ENCODE measurements around the gene GAPDH. TPM values are rescaled to one million over a fixed set of nuclear protein-coding genes. Genes with fewer than 3 reads are reported as not detected.
A peak's percentile ranks its signal among the peaks of the same experiment; 100 is the strongest.

Gene GAPDH
- polyA plus RNA-seq, 2 of the 4 experiments (the other 2 are of a cell fraction) = 6,463 to 10,036 TPM

DNA sequence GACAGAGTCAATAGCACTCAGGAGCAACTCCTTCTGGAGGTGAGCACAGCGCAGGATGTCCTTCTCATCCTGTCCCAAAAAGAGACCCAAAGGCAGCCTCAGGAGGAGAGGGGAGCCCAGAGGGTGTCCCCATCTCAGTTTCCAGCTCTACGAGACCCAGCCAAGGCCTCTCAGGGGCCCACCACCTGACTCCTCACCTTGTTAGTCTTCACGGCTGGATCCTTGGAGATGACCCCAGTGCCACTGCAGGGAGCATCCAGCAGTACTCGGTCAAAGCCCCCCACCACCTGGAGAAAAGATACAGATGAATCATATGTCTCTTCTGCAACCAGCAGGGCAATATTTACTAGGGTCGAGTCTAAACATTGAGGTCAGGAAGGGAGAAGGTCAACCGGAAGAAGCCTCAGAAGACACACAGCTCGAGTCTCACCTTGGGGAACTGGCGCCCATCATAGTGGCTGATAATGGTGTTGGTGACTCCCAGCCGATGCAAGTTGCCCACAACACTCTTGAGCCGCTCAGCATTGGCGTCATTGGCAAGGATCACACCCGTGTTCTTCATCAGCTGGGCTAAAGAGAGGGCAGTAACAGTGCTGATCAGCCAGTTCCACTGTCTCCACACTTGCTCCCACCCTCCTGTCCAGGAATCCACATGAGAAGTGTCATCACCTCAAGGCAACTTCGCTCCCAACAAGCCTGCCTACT lies 26.3 kb downstream of the GAPDH start (continued):
- TF ChIP-seq, protein P1, sequence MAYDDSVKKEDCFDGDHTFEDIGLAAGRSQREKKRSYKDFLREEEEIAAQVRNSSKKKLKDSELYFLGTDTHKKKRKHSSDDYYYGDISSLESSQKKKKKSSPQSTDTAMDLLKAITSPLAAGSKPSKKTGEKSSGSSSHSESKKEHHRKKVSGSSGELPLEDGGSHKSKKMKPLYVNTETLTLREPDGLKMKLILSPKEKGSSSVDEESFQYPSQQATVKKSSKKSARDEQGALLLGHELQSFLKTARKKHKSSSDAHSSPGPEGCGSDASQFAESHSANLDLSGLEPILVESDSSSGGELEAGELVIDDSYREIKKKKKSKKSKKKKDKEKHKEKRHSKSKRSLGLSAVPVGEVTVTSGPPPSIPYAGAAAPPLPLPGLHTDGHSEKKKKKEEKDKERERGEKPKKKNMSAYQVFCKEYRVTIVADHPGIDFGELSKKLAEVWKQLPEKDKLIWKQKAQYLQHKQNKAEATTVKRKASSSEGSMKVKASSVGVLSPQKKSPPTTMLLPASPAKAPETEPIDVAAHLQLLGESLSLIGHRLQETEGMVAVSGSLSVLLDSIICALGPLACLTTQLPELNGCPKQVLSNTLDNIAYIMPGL (CRISPR knock-in tag; IDR thresholded peaks at IDR 0.05; ENCODE audit: borderline replicate concordance) = no peak
- no peak for TF ChIP-seq RARB (CRISPR knock-in tag; IDR thresholded peaks at IDR 0.05)
- TF ChIP-seq SMC3 (IDR thresholded peaks at IDR 0.05) = no peak
- TF ChIP-seq JUNB (IDR thresholded peaks at IDR 0.05) = no peak

DNA sequence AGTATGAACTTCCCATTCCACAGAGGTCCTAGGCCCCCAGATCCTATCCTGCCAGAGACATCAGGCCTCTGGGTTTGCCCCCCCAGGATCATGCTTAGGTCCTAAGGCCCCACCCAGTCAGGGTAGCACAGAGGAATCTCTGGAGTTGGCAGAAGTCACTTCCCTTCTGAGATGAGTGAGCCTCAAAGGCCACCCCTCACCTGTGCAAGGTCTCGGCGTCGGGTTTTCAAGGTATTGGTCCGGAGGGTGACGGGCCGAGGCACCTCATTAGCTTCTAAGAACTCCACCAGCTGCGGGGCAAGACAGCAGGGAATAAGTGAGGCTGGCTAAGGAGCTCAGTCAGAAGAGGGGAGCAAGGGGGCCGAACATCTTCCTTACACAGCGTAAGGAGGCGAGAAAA lies 28.6 kb downstream of the GAPDH start:
- no peak overlapping the region for H3K4me3 ChIP-seq
- ATAC-seq (no peak), FAIRE-seq (no peak), DNase-seq (ENCODE audit: low read depth in 1 of 2, low spot score in 1 of 2) (no peak)
- ChIA-PET POLR2A (interaction anchor here (0.7 kb wide), 1 partner anchor 14 kb away, joined by 3 read pairs; no protein-coding TSS in a partner anchor), CTCF (interaction anchor here (0.6 to 24.1 kb wide), 12 partner anchors 10 to 575 kb away, joined by 3 to 491 read pairs (median 4); partner anchors contain the start of genes GAPDH and IFFO1)
- H3K4me1 ChIP-seq = peaks cover 6% of the 10 kb centered on the region; the same call in 2 of the 3 replicates
- H3K27ac ChIP-seq = no peak overlapping the region
- WGBS (ENCODE audit: missing lambda C conversion rate) = 93% methylated on average over 10 of the region's 10 CpGs
- H3K9me3 ChIP-seq = no peaks in the 10 kb centered on the region
- no peak overlapping the region for H3K4me2 ChIP-seq
- TF ChIP-seq RARB (CRISPR knock-in tag; IDR thresholded peaks at IDR 0.05) = no peak
- TF ChIP-seq, protein P2, sequence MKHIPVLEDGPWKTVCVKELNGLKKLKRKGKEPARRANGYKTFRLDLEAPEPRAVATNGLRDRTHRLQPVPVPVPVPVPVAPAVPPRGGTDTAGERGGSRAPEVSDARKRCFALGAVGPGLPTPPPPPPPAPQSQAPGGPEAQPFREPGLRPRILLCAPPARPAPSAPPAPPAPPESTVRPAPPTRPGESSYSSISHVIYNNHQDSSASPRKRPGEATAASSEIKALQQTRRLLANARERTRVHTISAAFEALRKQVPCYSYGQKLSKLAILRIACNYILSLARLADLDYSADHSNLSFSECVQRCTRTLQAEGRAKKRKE (CRISPR knock-in tag; IDR thresholded peaks at IDR 0.05; ENCODE audit: low read depth) = no peak

DNA sequence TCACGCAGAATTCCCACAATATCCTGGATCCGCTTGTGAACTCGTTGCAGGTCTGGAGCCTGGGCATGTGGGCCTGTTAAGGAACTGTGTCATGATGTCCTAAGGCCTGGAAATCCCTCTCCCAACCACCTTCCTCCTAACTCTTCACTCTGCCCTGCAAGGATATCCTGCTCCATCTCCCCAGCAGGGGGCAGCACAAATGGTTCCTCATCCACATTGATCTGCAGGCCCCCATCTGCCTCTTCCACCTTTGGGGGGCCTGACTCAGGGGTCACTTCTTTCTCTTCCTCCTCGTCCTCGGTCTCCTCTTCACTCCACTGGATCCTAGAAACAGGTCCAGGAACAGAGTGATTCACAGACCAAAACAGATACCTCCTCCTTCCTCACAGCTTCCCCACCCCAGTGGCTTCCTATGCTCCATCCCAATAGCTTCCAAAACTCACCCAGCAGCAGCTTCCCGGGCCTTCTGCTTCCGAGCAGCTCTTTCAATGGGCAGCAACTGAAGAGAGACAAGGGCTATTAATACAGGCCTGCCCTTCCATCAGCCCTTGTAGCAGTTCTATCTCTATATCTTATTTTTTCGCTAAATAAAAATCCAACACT lies 29.2 kb downstream of the GAPDH start:
- no peak overlapping the region for H3K27ac ChIP-seq
- ATAC-seq (peak; percentile 55 to 64; a peak in 4 of 6 replicates), DNase-seq (ENCODE audit: low read depth in 1 of 2, low spot score in 1 of 2) (peak; percentile 65 to 69), FAIRE-seq (no peak)
- H3K4me2 ChIP-seq = no peak overlapping the region
- peaks cover 6% of the 10 kb centered on the region; the same call in 2 of the 3 replicates for H3K4me1 ChIP-seq
- TF ChIP-seq RCOR1 (IDR thresholded peaks at IDR 0.05; ENCODE audit: low read depth, low read length) (0 out of 2 replicates have a peak, but pooled peaks have one; percentile 29), NFE2L2 (conservative IDR thresholded peaks at IDR 0.05; ENCODE audit: low read length) (no peak), SMC3 (IDR thresholded peaks at IDR 0.05) (peak; percentile 45), RAD21 (conservative IDR thresholded peaks at IDR 0.05 in 1 of 2, IDR thresholded peaks at IDR 0.05 in 1 of 2) (peak; percentile 20 to 33; a peak in 1 of 5 replicates)
- TF ChIP-seq, protein P3, sequence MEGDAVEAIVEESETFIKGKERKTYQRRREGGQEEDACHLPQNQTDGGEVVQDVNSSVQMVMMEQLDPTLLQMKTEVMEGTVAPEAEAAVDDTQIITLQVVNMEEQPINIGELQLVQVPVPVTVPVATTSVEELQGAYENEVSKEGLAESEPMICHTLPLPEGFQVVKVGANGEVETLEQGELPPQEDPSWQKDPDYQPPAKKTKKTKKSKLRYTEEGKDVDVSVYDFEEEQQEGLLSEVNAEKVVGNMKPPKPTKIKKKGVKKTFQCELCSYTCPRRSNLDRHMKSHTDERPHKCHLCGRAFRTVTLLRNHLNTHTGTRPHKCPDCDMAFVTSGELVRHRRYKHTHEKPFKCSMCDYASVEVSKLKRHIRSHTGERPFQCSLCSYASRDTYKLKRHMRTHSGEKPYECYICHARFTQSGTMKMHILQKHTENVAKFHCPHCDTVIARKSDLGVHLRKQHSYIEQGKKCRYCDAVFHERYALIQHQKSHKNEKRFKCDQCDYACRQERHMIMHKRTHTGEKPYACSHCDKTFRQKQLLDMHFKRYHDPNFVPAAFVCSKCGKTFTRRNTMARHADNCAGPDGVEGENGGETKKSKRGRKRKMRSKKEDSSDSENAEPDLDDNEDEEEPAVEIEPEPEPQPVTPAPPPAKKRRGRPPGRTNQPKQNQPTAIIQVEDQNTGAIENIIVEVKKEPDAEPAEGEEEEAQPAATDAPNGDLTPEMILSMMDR (IDR thresholded peaks at IDR 0.05) = peak; percentile 80
- ChIA-PET POLR2A (interaction anchor here (0.7 kb wide), 1 partner anchor 14 kb away, joined by 3 read pairs; no protein-coding TSS in a partner anchor), CTCF (interaction anchor here (0.5 to 24.1 kb wide), 18 partner anchors 9 to 263 kb away, joined by 3 to 491 read pairs (median 4); partner anchors contain the start of genes GAPDH and IFFO1)
- no peaks in the 10 kb centered on the region for H3K9me3 ChIP-seq
- 74% methylated on average over 8 of the region's 8 CpGs for WGBS (ENCODE audit: missing lambda C conversion rate)
- H3K4me3 ChIP-seq = no peak overlapping the region

DNA sequence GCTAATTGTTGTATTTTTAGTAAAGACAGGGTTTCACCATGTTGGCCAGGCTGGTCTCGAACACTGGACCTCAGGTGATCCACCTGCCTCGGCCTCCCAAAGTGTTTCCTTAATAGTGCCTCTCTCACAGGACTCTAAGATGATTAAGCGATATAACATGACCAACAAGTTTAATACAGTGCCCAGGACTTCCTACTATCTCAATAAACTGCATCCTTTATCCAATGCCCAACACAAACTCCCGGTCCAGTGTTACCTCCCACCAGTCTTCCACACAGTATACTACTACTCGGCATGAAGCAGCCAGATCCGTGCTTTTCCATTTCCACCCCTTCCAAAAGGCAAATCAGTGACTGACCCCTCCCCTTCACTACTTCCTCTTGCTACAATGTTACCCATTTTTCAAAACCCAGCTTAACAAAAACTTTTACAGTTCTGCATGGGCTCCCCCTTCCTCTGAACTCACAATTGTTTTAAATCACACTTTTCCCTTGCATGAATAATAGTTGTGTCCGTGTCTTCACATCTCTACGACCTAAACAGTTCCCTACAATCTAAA lies 32.9 kb downstream of the GAPDH start:
- TF ChIP-seq HOXA7 (CRISPR knock-in tag; IDR thresholded peaks at IDR 0.05) (0 out of 2 replicates have a peak, but pooled peaks have one; percentile 45), NFE2L2 (conservative IDR thresholded peaks at IDR 0.05; ENCODE audit: low read length) (no peak)
- TF ChIP-seq, protein P4, sequence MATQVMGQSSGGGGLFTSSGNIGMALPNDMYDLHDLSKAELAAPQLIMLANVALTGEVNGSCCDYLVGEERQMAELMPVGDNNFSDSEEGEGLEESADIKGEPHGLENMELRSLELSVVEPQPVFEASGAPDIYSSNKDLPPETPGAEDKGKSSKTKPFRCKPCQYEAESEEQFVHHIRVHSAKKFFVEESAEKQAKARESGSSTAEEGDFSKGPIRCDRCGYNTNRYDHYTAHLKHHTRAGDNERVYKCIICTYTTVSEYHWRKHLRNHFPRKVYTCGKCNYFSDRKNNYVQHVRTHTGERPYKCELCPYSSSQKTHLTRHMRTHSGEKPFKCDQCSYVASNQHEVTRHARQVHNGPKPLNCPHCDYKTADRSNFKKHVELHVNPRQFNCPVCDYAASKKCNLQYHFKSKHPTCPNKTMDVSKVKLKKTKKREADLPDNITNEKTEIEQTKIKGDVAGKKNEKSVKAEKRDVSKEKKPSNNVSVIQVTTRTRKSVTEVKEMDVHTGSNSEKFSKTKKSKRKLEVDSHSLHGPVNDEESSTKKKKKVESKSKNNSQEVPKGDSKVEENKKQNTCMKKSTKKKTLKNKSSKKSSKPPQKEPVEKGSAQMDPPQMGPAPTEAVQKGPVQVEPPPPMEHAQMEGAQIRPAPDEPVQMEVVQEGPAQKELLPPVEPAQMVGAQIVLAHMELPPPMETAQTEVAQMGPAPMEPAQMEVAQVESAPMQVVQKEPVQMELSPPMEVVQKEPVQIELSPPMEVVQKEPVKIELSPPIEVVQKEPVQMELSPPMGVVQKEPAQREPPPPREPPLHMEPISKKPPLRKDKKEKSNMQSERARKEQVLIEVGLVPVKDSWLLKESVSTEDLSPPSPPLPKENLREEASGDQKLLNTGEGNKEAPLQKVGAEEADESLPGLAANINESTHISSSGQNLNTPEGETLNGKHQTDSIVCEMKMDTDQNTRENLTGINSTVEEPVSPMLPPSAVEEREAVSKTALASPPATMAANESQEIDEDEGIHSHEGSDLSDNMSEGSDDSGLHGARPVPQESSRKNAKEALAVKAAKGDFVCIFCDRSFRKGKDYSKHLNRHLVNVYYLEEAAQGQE (IDR thresholded peaks at IDR 0.05) = no peak
- TF ChIP-seq, protein P5, sequence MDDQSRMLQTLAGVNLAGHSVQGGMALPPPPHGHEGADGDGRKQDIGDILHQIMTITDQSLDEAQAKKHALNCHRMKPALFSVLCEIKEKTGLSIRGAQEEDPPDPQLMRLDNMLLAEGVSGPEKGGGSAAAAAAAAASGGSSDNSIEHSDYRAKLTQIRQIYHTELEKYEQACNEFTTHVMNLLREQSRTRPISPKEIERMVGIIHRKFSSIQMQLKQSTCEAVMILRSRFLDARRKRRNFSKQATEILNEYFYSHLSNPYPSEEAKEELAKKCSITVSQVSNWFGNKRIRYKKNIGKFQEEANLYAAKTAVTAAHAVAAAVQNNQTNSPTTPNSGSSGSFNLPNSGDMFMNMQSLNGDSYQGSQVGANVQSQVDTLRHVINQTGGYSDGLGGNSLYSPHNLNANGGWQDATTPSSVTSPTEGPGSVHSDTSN (IDR thresholded peaks at IDR 0.05) = no peak
- Histone ChIP-seq H3K27ac (peak overlapping the region; percentile 97), H3K4me2 (peak overlapping the region; percentile 92), H3K4me1 (peaks cover 23% of the 10 kb centered on the region), H3K4me3 (peak overlapping the region; percentile 87), H3K9me3 (no peaks in the 10 kb centered on the region)
- ATAC-seq (peak in 1 of 2 experiments; percentile 9; a peak in 3 of 6 replicates), DNase-seq (ENCODE audit: low read depth in 1 of 2, low spot score in 1 of 2) (peak in 1 of 2 experiments; percentile 35), FAIRE-seq (no peak)
- 16% methylated on average over 8 of the region's 8 CpGs for WGBS (ENCODE audit: missing lambda C conversion rate)
- POLR2A ChIA-PET = no interaction called here
- CTCF ChIA-PET = interaction anchor here (1.4 to 24.1 kb wide), 3 partner anchors 21 to 130 kb away, joined by 3 to 491 read pairs (median 3); partner anchors contain the start of genes GAPDH and IFFO1

Data from A549 (cell line).